NCI-H2029 treated with DMSO at 0.1 percent for 48 hours (cell line): ENCODE data around the gene PYROXD2.

Experiments
- DNase-seq: peaks from one replicate; lab custom pipeline; 2025; lab: John Stamatoyannopoulos, UW

Gene PYROXD2

DNA sequence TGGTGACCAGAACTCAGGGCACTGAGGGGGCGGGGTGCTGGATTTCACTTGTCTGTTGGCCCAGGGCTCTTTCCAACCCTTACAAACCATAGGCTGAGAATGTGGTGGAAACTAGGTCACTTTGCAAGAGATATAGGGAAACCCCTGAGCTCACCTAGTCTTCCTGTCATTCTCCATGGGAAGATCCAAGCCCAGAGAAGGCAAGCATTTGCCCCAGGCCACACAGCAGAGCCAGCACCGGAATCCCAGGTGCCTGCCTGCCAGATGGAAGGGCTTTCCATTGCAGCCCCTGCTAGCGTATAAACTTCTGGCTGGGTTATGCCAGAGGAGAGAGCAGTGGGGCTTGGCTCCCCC lies 427 bp downstream of the PYROXD2 start:
- DNase-seq = no peak

GRCh38 chr10:98411768-98412167 lies 3.2 kb downstream of the PYROXD2 start:
- DNase-seq = no peak

- no peak for DNase-seq
Observed at GRCh38 chr10:98411166-98411565, 3.8 kb downstream of the PYROXD2 start.

DNA sequence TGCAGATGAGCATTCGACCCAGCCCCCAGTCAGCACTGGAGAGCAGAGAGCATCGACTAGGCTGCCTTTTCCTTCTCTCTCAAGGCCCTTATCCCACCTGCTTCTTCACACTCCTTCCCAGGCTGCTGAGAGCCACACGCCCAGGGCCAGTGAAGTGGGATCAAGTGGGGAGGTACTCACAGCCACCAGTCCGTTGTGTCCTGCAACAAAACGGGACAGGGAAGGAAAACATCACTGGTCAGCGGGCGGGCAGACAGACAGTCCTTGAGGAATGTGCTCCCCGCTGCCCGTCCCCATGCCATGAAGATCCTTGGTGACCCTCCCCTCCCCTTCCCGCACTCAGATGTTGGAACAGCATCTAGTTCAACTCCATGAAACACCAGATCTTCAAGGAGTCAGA lies 4.2 kb downstream of the PYROXD2 start:
- no peak for DNase-seq

DNA sequence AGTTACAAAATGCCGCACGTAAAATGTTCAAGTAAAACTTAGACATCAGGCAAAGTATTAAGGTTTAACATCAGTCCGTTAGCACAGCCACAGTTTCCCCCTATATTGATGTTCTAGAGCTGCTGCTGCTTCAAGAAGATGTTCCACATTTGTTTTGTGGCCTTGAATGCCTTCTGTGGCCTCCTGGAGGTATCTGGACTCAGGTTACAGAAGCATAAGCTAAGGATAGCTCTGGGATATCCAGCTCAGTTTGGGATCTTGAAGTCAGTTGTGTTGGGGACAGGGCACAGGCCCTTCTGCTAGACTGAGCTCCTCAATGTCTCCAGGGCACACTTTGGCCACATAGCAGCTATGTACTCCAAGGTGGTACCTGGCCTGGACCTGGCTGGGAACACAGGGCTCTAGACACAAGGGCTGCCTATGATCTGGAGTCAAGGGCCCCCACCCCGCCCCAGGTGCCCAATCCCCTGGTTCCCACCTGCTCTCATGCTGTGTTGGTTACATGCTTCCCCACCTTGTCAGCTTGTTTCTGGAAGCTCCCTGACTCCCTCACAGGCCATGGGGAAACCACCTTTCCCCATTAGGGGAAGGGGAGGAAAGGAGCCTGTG lies 4.7 kb downstream of the PYROXD2 start:
- no peak for DNase-seq

DNA sequence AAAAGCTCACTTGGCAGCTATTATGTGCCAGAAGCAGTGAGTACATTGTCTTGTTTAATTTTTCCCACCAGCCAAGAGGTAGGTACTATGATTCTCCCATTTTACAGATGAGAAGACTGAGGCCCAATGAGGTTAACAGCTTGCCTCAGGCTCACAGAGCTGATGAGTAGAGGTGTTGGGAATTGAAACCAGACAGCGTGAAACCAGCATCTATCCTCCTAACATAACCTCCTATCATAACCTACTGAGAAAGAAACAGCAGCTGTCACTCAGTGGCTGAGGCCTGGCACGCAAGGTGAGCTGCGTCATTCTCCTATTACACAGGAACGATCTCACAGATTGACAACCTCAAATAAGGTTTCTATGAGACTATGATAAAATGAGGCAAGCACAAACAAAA lies 6.2 kb downstream of the PYROXD2 start:
- DNase-seq = no peak

GRCh38 chr10:98407744-98408241 lies 7.2 kb downstream of the PYROXD2 start:
- no peak for DNase-seq

DNA sequence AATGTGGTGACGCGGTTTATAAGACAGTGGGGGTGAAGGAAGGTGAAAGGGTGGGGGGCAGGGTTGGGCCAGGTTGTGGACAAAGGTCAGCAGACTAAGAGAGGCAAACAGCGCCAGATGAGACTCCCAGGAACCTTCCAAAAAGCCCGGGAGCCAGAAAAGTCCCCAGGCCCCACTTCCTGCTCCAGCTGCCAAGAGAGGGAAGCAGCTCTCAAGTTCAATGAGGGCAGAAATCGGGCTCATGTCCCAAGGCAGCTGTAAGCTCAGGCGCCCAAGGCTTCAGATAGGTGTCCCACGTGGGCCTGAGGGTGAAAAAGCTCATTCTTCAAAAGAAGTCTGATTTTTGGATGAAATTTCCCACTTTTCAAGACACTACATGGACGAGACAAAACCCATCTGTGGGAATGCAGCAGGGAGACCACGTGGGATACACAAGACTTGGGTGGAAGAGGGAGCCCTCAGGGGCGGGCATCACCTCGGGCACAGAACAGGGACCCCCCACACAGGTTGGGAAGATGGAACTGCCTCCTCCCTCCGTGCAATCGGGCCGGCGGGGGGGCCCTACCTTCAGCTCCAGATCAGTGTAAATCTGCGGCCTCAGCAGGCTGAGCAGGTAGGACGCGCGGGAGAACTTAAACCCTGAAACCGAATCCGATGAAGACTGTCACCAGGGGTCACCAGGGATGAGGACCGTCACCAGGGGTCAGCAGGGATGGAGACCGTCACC lies 7.8 kb downstream of the PYROXD2 start:
- no peak for DNase-seq

DNA sequence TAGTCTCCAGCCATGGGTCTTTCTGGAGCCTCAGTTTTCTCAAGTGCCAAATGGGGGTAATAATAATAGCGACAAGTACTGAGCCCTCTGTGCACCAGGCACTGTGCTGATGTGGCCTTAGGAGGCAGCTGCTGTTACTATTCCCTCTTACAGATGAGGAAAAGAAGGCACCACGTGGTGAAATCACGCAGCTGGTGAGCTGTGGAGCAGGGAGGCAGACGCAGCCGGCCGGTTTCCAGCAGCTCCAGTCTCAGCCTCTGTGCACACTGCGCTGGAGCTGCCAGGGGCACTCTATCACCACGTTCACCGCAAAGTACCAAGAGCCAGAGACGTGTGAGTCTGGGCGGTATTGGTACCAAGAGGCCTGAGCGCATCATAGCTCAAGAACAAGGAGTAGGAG lies 9.6 kb downstream of the PYROXD2 start:
- no peak for DNase-seq

DNA sequence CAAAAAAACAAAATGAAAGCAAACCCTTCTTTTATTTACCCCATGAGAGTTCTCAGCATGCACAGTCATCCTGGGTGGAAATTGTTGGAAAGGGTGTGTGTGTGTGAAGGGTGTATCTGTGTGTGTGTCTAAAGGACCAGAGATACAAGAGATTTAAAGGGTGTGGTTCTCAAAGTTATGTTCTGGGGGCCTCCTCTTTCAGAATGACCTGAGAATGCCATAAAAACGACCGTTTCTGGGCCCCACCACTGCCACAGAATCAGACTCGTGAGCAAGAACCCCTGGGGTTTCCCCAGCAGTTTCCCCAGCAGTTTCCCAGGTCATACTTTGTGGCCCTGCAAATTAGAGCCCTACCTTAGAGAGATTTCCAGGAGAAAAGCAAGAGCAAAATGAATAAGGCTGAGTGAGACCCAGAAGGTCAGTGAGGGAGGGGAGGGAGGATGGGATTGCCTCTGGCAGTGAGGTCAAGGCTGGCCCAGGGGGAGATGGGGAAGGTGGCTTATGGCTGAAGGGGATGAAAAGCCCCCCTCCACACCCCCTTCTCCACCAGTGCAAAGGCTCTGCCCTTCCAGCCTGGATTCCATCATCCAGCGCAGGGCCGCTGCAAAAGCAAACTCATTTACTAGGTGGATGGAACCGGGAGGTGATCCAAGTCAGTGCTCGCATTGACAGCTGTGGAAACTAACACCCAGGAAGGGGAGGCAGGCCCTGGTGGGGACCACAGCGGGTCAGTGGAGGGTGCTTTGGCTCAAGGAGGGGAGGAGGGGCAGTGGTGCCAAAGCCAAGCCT lies 10.2 kb downstream of the PYROXD2 start:
- no peak for DNase-seq

DNA sequence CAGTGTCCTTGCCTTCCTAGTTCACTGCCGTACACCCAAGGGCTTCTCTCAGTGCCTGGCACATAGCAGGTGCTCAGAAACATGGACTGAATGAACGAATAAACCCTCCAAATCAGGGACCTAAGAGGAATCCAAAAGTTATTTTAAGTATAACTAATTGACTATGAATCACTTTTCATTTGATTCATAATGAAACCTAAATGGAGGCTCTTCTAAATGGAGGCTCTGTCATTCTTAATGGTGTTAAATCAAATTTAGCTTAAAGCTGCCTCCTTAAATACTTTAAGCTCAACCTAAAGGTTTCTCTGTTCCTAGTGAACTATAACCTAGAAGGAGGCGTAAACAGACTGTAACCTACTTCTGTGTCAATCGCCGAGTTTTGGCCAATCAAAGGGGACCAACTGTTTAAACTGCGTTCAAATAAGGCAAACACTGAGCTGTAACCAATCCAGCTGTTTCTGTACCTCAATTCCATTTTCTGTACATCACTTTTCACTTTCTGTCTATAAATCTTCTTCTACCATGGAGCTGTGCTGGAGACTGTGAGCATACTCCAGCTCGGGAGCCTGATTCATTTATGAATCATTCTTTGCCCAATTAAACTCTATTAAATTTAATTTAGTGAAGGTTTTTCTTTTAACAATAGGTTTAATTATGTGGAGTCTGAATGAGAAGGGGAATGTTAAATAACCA lies 11.0 kb downstream of the PYROXD2 start:
- DNase-seq = no peak

DNA sequence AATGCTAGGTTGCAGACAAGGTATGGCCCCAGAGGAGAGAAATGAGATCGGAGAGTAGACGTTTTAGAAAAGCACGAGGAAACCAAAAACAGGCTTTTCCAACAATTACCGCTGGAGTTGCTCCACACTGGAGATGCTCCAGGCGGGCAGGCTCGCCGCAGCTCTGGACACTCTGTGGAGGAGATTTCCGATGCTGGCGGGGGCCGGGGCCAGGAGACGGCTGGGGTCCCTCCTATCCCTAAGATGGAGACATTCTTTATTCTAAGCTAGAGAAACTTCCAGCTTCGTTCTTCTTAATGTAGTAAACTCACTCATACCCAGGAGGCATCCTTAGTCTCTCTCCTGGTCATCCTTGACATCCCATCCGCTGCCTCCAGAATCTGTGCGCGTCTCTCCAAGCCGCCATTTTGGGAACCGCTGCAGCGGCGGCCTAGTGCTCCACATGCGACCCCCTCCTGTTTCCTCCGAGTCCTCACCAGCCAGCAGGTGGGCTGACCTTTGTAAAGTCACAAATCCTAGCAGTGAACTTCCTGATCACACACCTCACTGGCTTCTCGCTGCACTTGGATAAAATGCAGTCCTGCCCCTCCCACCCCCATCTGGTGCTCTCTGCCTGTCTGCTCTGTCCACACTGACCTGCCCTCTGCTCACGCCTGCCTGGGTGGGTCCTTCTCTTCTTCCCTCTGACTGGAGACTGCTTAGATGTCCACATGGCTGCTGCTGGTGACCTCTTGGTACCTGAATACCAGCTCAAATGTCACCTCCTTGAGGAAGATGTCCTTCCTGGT lies 11.9 kb downstream of the PYROXD2 start:
- DNase-seq = no peak

DNA sequence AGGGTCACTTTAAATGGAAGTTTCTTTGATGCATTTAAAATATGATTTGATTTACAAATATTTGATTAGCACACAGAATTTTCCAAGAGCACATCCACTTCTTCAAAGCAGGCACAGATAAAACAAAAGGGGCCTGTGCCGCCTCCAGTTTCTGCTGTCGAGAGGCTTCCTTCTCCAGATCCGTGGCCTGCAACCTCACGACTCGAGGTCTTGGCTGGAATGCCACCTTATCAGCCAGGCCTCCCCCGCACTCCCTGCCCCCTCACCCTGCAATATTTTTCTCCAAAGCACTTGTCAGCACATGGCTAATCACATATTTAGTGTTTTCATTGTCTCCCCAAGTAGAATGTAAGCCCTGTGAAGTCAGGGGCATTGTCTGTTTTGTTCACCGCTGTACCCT lies 12.5 kb downstream of the PYROXD2 start:
- no peak for DNase-seq

- DNase-seq = no peak
Observed at GRCh38 chr10:98400482-98400881, 14.5 kb downstream of the PYROXD2 start.

DNA sequence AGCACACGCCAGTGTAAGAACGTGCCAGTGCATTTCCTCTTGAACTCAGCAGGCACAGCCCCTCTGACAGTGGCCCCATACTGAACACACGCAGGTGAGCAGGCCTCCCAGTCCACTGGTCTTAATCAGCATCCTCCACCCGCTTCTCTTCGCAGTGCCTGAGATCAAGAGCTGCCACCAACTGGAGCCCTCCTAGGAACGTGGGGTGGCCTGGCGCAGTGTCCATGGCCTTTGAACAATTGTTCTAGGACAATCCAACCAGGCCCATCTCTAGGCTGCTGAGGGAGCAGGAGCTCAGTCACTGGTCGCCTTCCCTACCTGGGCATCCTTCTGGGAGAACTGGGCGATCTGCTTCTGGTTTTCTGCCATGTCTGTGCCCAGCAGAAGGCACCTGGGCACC lies 15.2 kb downstream of the PYROXD2 start:
- no peak for DNase-seq

GRCh38 chr10:98397089-98397600 lies 17.8 kb downstream of the PYROXD2 start:
- no peak for DNase-seq

- DNase-seq = no peak
Observed at GRCh38 chr10:98396096-98397063, 18.6 kb downstream of the PYROXD2 start.

DNA sequence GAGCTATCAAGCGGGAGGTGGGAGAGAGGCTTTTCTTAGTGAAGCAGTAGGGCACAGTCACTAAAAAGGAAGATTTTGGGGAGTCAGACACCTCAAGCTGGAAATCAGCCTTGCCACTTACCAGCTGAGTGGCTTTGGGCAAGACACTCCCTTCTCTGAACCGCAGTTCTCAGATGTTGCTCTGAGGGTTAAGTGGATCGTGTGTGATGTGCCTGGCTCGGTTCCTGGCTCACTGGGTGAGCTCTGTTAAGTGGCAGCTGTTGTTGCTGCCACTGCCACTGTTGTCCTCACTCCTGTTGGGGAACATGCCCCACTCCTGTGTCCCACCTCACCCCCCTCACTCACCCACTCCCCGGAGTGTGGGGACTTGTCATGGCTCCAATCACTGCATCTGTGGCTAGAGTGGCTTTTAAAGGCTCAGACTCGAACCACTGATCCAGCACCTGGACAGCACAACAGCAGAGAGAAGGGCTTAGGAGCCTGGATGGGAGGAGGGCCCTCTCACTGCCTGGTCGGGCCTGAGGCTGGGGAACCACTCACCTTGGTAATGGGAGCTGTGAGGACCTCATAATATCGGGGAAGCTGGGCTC lies 20.0 kb downstream of the PYROXD2 start:
- DNase-seq = no peak

GRCh38 chr10:98391578-98391991 lies 23.4 kb downstream of the PYROXD2 start:
- DNase-seq = no peak

DNA sequence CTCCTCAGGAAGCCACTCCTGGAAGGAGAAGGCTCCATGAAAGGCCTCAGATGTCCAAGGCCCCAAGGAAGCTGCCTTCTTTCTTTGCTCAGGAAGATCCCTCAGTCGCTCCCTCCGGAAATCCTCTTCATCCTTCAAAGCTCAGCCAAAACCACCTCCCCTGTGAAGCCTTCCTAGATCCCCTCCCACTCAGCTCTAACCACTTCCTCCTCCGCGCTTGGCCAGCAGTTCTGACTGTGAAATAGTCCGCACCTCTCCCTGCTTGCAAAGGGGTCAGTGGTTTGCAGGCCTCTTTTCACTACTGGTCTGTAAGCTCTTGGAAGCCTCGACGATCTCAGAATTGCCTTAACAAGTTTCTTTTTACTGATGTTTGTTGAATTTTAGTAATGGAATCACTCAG lies 23.9 kb downstream of the PYROXD2 start:
- DNase-seq = no peak
